OCI-LY7 (cell line): ENCODE measurements around the gene CLEC2L. TPM values are rescaled to one million over a fixed set of nuclear protein-coding genes. Genes with fewer than 3 reads are reported as not detected.

ENCODE experiments used
- BruUV-seq: library from RNA; stranded (reverse); fragments of 400-500 nt; replicated peaks from 2 replicates; lab custom pipeline; 2021; lab: Mats Ljungman, UMichigan
- CTCF ChIA-PET: fragments of 300-600 bp; sonication (Branson Sonifier 250); formaldehyde crosslinking; loops from one replicate; lab custom pipeline; 2022; ENCODE audit warnings: antibody characterized with exemption; ENCODE audit not compliant: unreplicated experiment; lab: Charles Lee
- POLR2A ChIA-PET: fragments of 300-600 bp; sonication (Branson Sonifier 250); formaldehyde crosslinking; loops from one replicate; lab custom pipeline; 2022; ENCODE audit warnings: antibody characterized with exemption; lab: Charles Lee
- DNase-seq: peaks from one replicate; pipeline ENCODE4 v3.0.0-alpha.2; 2015; ENCODE audit warnings: low spot score
- H2AFZ ChIP-seq: fragments of 200-600 bp; sonication (generic), shearing (Covaris generic); 2 replicates; pipeline ENCODE4 v1.6.1; 2014; ENCODE audit warnings: mild to moderate bottlenecking, antibody characterized with exemption, low read length, moderate library complexity
- H3K27ac ChIP-seq: fragments of 200-600 bp; sonication (generic); 2 replicates; pipeline ENCODE4 v1.5.1; 2014; ENCODE audit warnings: mixed run types, low read depth, mild to moderate bottlenecking, moderate library complexity, low read length, inconsistent platforms; ENCODE audit not compliant: poor library complexity, severe bottlenecking
- H3K36me3 ChIP-seq: fragments of 200-600 bp; sonication (generic); 2 replicates; pipeline ENCODE4 v1.6.1; 2014; ENCODE audit warnings: mild to moderate bottlenecking, antibody characterized with exemption, low read length, moderate library complexity, mixed read lengths; ENCODE audit not compliant: insufficient read depth
- H3K4me1 ChIP-seq: fragments of 200-600 bp; sonication (generic); 2 replicates; pipeline ENCODE4 v1.5.1; 2014; ENCODE audit warnings: mild to moderate bottlenecking, low read length; ENCODE audit not compliant: insufficient read depth, poor library complexity, severe bottlenecking
- H3K4me2 ChIP-seq: fragments of 200-600 bp; sonication (generic); 2 replicates; pipeline ENCODE4 v1.6.1; 2014; ENCODE audit warnings: mild to moderate bottlenecking, low read length
- H3K4me3 ChIP-seq: fragments of 200-600 bp; sonication (generic); 2 replicates; pipeline ENCODE4 v1.5.1; 2014; ENCODE audit warnings: mild to moderate bottlenecking, low read depth, low read length; ENCODE audit not compliant: poor library complexity, severe bottlenecking
- H3K79me2 ChIP-seq: fragments of 200-600 bp; sonication (generic); 2 replicates; pipeline ENCODE4 v1.6.1; 2016; ENCODE audit warnings: low read depth, mild to moderate bottlenecking, low read length, moderate library complexity, mixed read lengths; ENCODE audit not compliant: insufficient read depth
- H3K9me2 ChIP-seq: fragments of 200-600 bp; sonication (generic); 2 replicates; pipeline ENCODE4 v1.6.1; 2016; ENCODE audit warnings: mild to moderate bottlenecking, low read length, mixed read lengths; ENCODE audit not compliant: insufficient read depth
- H3K9me3 ChIP-seq: fragments of 200-600 bp; sonication (generic); 2 replicates; pipeline ENCODE4 v1.6.1; 2014; ENCODE audit warnings: mild to moderate bottlenecking, mixed run types, low read length, mixed read lengths
- H4K20me1 ChIP-seq: fragments of 200-600 bp; sonication (generic); 2 replicates; pipeline ENCODE4 v1.6.1; 2014; ENCODE audit warnings: mild to moderate bottlenecking, antibody characterized with exemption, low read length, moderate library complexity, mixed read lengths; ENCODE audit not compliant: insufficient read depth
- EZH2phosphoT487 ChIP-seq: fragments of 200-600 bp; sonication (generic); IDR thresholded peaks from 2 replicates; pipeline ENCODE4 v1.6.1; 2018; ENCODE audit warnings: low read depth, borderline replicate concordance, mild to moderate bottlenecking, mixed run types, antibody characterized with exemption, low read length, moderate library complexity, mixed read lengths
- intact Hi-C: fragments of 100-400 bp; cut with micrococcal nuclease; formaldehyde crosslinking; loops from one replicate; pipeline ENCODE4 v1.10.0; 2022; ENCODE audit not compliant: unreplicated experiment
- total RNA-seq, 2 experiments: library from RNA; depleted of rRNA in 1 of 2; stranded (reverse); fragments of >200 nt in 1 of 2; shearing (Covaris generic) in 1 of 2; gene quantifications; 2 replicates each; pipeline ENCODE4 v1.2.3, GENCODE V29; 2014 to 2022
- TF ChIP-seq, protein P1 (sequence below): fragments of 200-600 bp; sonication (generic); conservative IDR thresholded peaks from 2 replicates; pipeline ENCODE4 v1.5.1; 2014; ENCODE audit warnings: mild to moderate bottlenecking, antibody characterized with exemption, low read length, moderate library complexity, mixed read lengths

The CLEC2L gene
- total RNA-seq, 2 experiments from 2014 or later: not detected

DNA sequence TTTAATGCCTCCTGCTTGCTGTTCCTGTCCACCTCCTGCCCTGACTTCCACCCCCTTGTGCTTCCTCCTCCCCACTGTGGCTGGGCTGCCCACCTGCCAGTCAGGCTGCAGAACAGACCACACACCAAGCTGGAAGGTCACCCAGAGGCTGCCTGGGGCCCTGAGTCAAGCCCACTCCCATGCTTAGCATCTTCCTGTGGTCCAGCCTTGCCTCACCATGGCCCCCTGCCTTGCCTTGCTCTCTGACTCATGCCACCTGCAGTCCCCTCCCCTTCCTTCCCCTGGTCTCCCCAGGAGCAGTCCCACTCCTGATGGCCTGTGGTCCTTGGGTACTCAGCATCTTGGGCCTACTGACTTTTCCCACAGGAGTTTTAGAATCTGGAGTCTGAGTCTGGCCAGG is 2.3 kb downstream of the CLEC2L start:
- H3K36me3 ChIP-seq: no peaks in the 10 kb centered on the region
- H3K9me3 ChIP-seq: no peaks in the 10 kb centered on the region
- no TSS peak for BruUV-seq
- no peak overlapping the region for H3K4me2 ChIP-seq
- no peak for TF ChIP-seq EZH2phosphoT487
- TF ChIP-seq, protein P1, sequence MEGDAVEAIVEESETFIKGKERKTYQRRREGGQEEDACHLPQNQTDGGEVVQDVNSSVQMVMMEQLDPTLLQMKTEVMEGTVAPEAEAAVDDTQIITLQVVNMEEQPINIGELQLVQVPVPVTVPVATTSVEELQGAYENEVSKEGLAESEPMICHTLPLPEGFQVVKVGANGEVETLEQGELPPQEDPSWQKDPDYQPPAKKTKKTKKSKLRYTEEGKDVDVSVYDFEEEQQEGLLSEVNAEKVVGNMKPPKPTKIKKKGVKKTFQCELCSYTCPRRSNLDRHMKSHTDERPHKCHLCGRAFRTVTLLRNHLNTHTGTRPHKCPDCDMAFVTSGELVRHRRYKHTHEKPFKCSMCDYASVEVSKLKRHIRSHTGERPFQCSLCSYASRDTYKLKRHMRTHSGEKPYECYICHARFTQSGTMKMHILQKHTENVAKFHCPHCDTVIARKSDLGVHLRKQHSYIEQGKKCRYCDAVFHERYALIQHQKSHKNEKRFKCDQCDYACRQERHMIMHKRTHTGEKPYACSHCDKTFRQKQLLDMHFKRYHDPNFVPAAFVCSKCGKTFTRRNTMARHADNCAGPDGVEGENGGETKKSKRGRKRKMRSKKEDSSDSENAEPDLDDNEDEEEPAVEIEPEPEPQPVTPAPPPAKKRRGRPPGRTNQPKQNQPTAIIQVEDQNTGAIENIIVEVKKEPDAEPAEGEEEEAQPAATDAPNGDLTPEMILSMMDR: no peak
- H3K27ac ChIP-seq: no peak overlapping the region
- POLR2A ChIA-PET: no interaction called here
- H2AFZ ChIP-seq: no peak overlapping the region
- CTCF ChIA-PET: no interaction called here
- no peaks in the 10 kb centered on the region for H4K20me1 ChIP-seq
- no peak for DNase-seq
- H3K4me3 ChIP-seq: no peak overlapping the region
- no peaks in the 10 kb centered on the region for H3K9me2 ChIP-seq
- H3K79me2 ChIP-seq: no peaks in the 10 kb centered on the region
- no peaks in the 10 kb centered on the region for H3K4me1 ChIP-seq
- intact Hi-C loops: no loop called here

DNA sequence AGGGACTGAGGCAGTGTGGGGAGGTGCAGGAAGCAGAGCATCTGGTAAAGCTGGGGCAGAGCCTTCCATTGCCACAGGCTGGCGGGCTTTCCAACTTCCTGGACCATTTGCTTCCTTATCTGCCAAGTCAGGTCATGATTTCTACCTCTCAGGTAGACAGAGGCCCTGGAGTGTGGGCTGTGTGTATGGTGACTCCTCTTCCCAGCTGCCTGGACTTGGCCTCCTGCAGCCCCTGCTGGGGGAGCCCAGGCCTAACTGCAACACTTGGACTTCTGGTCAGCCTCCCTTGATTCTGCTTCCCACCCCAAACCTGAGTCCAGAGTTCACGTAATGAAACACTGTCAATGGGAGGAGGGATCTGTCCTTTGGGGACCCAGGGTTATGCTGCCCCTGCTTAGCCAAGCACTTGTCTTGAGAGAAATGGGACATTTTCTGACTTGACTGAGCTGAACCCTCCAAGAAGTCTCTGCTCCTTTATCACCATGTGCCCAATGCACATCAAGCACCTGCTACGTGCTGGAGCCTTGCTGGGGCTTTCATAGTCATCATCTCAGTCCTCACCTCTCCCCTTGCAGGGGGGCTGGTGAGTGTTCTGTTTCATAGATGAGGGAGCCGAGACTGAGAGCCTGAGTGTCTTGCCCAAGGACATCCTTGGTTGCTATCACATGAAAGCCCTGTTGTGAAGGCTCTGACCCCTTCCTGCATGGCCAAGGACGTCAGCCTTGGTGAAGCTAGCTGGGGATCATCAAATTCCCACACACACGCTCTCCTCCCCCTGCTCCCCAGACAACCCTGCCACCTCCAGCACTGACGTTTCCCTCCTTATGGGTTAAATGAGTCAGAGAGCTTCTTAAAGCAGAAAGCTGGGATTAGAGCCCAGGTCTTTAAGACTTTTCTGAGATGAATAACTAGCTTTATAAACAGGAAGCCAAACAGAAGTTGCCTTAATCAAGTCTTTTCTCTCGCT is 3.4 kb downstream of the CLEC2L start:
- no peaks in the 10 kb centered on the region for H4K20me1 ChIP-seq
- no peak overlapping the region for H2AFZ ChIP-seq
- POLR2A ChIA-PET: interaction anchor here (0.5 kb wide), 1 partner anchor 257 kb away, joined by 4 read pairs; no protein-coding TSS in a partner anchor
- H3K4me2 ChIP-seq: no peak overlapping the region
- intact Hi-C loops: no loop called here
- no peaks in the 10 kb centered on the region for H3K36me3 ChIP-seq
- BruUV-seq: no TSS peak
- no peak overlapping the region for H3K4me3 ChIP-seq
- no peak overlapping the region for H3K27ac ChIP-seq
- H3K9me2 ChIP-seq: no peaks in the 10 kb centered on the region
- no peaks in the 10 kb centered on the region for H3K79me2 ChIP-seq
- CTCF ChIA-PET: no interaction called here
- H3K9me3 ChIP-seq: no peaks in the 10 kb centered on the region
- TF ChIP-seq EZH2phosphoT487: no peak
- TF ChIP-seq, protein P1: no peak
- no peaks in the 10 kb centered on the region for H3K4me1 ChIP-seq
- no peak for DNase-seq

- no peaks in the 10 kb centered on the region for H3K9me2 ChIP-seq
- H3K4me1 ChIP-seq: no peaks in the 10 kb centered on the region
- no TSS peak for BruUV-seq
- DNase-seq: no peak
- H3K4me3 ChIP-seq: no peak overlapping the region
- ChIA-PET POLR2A (interaction anchor here (0.6 kb wide), 1 partner anchor 41 kb away, joined by 3 read pairs; no protein-coding TSS in a partner anchor), CTCF (no interaction called here)
- H3K4me2 ChIP-seq: no peak overlapping the region
- H4K20me1 ChIP-seq: no peaks in the 10 kb centered on the region
- intact Hi-C loops: no loop called here
- no peaks in the 10 kb centered on the region for H3K36me3 ChIP-seq
- no peaks in the 10 kb centered on the region for H3K9me3 ChIP-seq
- H3K79me2 ChIP-seq: no peaks in the 10 kb centered on the region
- no peak overlapping the region for H3K27ac ChIP-seq
- no peak overlapping the region for H2AFZ ChIP-seq
- TF ChIP-seq EZH2phosphoT487: no peak
- TF ChIP-seq, protein P1: no peak
These were observed 7.6 kb downstream of the CLEC2L start for GRCh38 chr7:139531094-139531493.
